ENCODE data around the gene MYO5A. TPM values are rescaled to one million over a fixed set of nuclear protein-coding genes. Genes with fewer than 3 reads are reported as not detected.
"Not testable (repeated sequence)": the region's sequence is repeated elsewhere in the genome, so short reads cannot be mapped to it uniquely, and the experiment has no call there.

The MYO5A gene
- total RNA-seq, 1 donor, result 17.5 TPM

DNA sequence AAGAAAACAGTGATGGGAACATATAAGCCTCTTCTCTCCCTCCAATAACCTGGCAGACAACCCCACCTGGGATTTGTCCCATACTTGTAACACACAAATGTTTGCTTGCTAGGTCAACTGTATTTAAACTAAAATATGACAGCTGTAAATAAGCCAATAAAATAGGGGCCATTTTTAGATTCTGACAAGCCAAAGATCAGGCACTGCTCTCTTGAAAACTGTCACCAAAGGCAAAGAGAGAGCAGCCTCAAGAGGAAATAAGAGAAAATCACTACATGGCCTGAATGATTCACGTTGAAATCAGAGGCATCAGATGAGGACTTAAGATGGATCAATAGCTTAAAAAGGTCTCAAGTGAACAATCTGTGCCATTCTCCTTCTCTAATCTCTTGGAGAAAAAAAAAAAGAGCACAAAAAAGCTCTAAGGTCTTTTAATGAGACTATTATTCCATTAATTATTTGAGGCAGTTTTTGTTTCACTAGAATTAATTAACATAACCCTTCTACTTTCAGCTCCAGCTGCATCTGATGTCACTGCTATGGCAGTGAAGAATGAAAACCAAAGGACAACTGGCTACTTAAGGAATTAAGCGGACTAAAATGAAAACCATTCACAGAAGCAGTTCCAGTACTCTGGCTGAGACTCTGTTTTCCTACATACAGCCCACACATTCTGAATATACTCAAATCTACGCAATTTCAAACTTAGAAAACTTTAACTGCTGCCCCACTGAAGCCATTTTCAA lies 19.0 kb downstream of the MYO5A start:
- no peak for DNase-seq (ENCODE audit: low read depth in 2 of 3, low spot score in 2 of 3)

- DNase-seq (ENCODE audit: low read depth in 2 of 3, low spot score in 2 of 3), result no peak
Observed at GRCh38 chr15:52506549-52506948, 22.1 kb downstream of the MYO5A start.

GRCh38 chr15:52505151-52505550 lies 23.5 kb downstream of the MYO5A start:
- no peak for DNase-seq (ENCODE audit: low read depth in 2 of 3, low spot score in 2 of 3)

DNA sequence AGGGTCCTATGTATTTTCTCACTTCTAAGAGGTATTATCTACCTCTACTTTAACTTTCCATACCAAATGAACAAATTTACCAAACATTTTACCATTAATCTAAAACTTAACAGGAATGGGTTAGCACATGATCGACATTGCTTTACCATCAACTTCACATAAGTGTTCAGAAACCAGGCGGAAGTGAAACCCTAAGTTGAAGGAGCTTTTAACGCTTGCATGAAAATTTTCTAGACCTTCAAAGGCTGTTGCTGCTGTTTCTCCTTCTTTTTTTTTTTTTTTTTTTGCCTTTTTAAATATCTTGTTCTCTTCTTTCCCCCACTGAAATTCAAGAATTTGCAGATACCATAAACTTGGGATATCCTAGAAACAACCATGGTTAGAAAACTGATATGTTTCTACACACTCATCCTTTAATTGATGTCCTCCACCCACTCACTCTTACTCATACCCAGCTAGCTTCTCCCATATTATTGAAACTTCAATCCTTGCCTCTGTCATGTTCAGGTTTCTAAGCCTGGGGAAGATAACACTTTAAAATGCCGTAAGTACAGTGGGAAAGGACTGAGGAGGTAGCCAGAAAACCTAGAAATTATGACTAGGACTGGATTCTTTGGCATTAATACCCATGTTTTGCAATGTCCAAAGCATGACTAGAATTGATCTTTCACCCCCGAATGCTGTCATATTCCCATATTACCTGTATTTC lies 24.7 kb downstream of the MYO5A start:
- DNase-seq (ENCODE audit: low read depth in 2 of 3, low spot score in 2 of 3), result no peak

GRCh38 chr15:52502608-52503007 lies 26.1 kb downstream of the MYO5A start:
- no peak for DNase-seq (ENCODE audit: low read depth in 2 of 3, low spot score in 2 of 3)

GRCh38 chr15:52499506-52499905 lies 29.2 kb downstream of the MYO5A start:
- no peak for DNase-seq (ENCODE audit: low read depth in 2 of 3, low spot score in 2 of 3)

GRCh38 chr15:52498706-52499105 lies 30.0 kb downstream of the MYO5A start:
- DNase-seq (ENCODE audit: low read depth in 2 of 3, low spot score in 2 of 3), result no peak

DNA sequence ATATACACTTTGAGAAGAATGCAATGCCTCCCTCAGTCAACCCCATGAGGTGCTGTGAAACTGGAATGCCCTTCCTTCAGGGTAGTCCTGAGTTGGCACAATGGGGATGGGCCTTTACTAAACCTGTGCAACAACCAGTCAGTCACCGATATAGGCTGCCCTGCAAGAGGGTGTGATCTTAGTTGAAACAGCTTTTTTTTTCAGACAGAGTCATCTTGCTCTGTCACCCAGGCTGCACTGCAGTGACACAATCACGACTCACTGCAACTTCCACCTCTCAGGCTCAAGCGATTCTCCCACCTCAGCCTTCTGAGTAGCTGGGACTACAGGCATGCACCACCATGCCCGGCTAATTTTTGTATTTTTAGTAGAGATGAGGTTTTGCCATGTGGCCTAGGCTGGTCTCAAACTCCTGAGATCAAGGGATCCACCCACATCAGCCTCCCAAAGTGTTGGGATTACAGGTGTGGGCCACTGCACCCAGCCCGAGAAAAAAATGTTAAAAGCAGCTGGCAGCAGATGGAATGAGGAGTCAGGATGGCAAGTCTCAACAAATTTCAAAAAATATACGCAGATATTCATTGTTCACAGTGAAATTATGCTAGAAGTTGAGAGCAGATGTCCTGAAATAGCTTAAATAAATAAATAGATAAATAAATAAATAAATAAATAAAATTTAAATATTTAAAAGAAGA lies 31.8 kb downstream of the MYO5A start:
- DNase-seq (ENCODE audit: low read depth in 2 of 3, low spot score in 2 of 3), result no peak

- DNase-seq (ENCODE audit: low read depth in 2 of 3, low spot score in 2 of 3), result no peak
Observed at GRCh38 chr15:52496175-52496574, 32.5 kb downstream of the MYO5A start.

GRCh38 chr15:52495125-52495524 lies 33.6 kb downstream of the MYO5A start:
- no peak for DNase-seq (ENCODE audit: low read depth in 2 of 3, low spot score in 2 of 3)

DNA sequence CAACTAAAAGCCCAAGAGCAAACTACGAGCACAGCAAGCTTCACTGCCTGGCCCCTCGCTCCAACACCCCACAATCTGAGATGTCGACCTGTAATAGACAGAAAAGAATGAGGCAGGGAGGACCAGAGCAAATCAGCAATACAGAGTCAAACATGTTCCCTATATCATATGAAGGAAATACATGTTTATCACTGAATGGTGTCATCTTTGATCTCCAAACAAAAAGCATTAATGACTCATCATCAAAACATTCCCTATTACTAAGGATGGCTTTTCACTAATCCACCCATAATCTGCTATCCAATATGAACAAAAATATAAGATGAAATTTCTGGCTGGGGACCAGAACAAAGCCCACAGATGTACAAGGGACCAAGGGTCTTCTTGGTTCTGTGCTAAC lies 34.7 kb downstream of the MYO5A start:
- DNase-seq (ENCODE audit: low read depth in 2 of 3, low spot score in 2 of 3), result no peak

DNA sequence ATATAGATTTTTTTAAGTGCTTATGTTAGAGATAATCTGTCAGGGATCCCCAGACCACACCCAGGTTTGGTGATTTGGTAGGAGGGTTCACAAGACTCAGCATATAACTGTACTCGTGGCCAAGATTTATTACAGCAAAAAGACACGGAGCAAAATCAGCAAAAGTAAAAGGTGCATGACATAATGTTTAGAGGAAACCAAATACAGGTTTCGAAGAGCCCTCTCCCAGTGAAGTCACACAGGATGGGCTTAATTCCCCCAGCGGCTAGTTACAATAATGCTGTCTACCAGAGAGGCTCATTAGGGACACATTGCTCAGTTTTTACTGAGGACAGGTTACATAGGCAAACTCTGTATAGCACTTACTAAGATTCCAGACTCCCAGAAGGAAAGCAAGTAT lies 36.5 kb downstream of the MYO5A start:
- DNase-seq (ENCODE audit: low read depth in 2 of 3, low spot score in 2 of 3), result no peak

DNA sequence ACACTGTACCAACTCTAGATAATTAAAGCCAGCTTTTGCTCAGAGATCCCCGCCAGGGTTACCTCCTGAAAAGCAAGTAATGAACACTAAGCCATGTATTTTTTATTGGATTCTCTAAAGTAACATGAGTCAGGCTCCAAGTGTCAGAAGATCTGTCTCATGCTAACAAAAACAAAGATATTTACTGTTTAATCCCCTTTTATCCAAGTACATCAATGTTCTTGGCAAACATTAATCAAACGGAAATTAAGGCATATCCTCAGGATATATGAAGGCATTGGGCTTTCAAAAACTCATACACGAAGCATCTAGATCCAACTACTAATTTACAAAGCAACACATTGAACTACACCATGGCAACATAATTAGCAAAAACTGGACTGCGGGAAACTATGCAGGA lies 37.2 kb downstream of the MYO5A start:
- DNase-seq (ENCODE audit: low read depth in 2 of 3, low spot score in 2 of 3), result no peak

DNA sequence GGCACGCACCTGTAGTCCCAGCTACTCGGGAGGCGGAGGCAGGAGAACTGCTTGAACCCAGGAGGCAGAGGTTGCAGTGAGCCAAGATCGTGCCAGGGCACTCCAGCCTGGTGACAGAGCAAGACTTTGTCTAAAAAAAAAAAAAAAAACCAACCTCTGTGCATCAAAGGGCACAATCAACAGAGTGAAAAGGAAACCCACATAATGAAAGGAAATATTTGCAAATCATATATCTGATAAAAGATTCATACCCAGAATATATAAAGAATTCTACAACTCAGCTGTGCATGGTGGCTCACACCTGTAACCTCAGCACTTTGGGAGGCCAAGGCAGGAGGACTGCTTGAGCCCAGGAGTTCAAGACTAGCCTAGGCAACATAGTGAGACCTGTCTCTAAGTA lies 39.2 kb downstream of the MYO5A start:
- not testable (repeated sequence) for DNase-seq (ENCODE audit: low read depth in 2 of 3, low spot score in 2 of 3)

GRCh38 chr15:52488830-52489229 lies 39.9 kb downstream of the MYO5A start:
- no peak for DNase-seq (ENCODE audit: low read depth in 2 of 3, low spot score in 2 of 3)

- DNase-seq (ENCODE audit: low read depth in 2 of 3, low spot score in 2 of 3), result no peak
Observed at GRCh38 chr15:52486003-52486996, 42.4 kb downstream of the MYO5A start.

GRCh38 chr15:52485290-52485689 lies 43.4 kb downstream of the MYO5A start:
- no peak for DNase-seq (ENCODE audit: low read depth in 2 of 3, low spot score in 2 of 3)

DNA sequence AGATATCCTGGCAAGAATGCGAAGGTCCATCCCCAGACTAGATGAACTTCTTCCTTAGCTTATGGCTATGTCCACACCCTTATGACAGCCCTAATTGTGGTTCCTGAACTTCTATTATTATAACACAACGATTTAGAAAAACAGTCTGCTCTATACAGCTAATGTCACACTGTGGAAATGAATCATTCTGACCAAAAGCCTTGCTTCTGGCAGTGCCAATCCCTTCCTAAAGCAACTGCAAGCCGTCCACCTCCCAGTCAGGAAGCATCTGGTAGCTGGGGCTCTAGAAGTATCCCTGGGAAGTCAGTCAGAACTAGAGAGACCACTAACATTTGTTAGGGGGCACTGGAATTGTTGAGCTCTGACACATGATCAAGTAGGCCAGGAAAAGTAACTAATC lies 45.0 kb downstream of the MYO5A start:
- DNase-seq (ENCODE audit: low read depth in 2 of 3, low spot score in 2 of 3), result peak in 2 of 3 donors; percentile 56 to 58

GRCh38 chr15:52481915-52482314 lies 46.8 kb downstream of the MYO5A start:
- DNase-seq (ENCODE audit: low read depth in 2 of 3, low spot score in 2 of 3), result peak; percentile 45 to 92 (median 77)

DNA sequence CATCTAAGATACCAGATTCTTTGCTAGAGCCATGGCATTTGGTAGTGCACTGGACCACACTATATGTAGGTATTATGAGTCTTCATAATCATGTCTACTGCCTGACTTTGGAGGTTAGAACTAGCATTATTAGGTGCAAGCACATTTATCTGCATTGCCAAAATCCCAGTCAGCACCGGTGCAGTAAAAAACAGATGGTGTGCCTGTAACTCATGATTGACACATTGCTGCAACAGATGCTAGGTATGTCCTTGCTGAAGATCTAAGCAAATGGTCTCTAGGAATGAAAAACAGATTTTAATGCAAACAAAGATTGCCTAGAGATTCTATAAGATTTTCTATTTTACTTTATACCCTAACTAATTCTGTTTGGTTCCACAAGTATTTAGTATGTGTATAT lies 47.7 kb downstream of the MYO5A start:
- no peak for DNase-seq (ENCODE audit: low read depth in 2 of 3, low spot score in 2 of 3)

- DNase-seq (ENCODE audit: low read depth in 2 of 3, low spot score in 2 of 3), result no peak
Observed at GRCh38 chr15:52466716-52467115, 62.0 kb downstream of the MYO5A start.
